Gastroesophageal sphincter (tissue), 3 donors: ENCODE data around the gene CEP152.

Experiments used
- POLR2A ChIP-seq, 2 donors: fragments of 450-650 bp; IDR thresholded peaks; one replicate each; pipeline ENCODE4 v1.6.1; 2017; ENCODE audit warnings: antibody characterized with exemption in 2 of 2, mild to moderate bottlenecking in 2 of 2, moderate library complexity in 1 of 2
- POLR2AphosphoS5 ChIP-seq: sonication (generic); formaldehyde crosslinking; IDR thresholded peaks from one replicate; pipeline ENCODE4 v1.6.1; 2017; ENCODE audit warnings: antibody characterized with exemption
- TF ChIP-seq, protein P1 (sequence below), 4 experiments: fragments of 200-600 bp in 2 of 4; fragments of 450-650 bp in 2 of 4; sonication (generic) in 1 of 4; IDR thresholded peaks; one replicate each; pipeline ENCODE4 v1.5.1; 2017 to 2019; ENCODE audit warnings: antibody characterized with exemption in 4 of 4, mild to moderate bottlenecking in 2 of 4, moderate library complexity in 2 of 4

DNA sequence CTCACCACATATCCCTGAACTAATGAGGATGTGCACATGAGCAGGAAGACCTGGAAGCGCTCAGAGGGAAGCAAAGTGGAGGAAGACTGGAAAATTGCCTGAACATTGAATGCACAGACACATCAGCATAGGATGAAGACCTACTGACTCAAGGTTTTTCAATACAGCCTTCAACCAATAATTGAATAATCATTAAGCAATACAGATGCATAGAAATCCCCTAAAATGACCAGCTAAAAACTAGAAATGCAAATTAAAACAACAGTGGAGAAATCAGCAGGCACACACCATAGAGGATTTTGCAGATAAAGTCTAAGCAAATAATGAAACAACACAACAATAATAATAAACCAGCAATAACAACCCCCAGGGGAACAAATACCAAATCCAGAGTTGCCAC lies 80.4 kb downstream of the CEP152 start:
- TF ChIP-seq POLR2AphosphoS5, result no peak
- TF ChIP-seq, protein P1, sequence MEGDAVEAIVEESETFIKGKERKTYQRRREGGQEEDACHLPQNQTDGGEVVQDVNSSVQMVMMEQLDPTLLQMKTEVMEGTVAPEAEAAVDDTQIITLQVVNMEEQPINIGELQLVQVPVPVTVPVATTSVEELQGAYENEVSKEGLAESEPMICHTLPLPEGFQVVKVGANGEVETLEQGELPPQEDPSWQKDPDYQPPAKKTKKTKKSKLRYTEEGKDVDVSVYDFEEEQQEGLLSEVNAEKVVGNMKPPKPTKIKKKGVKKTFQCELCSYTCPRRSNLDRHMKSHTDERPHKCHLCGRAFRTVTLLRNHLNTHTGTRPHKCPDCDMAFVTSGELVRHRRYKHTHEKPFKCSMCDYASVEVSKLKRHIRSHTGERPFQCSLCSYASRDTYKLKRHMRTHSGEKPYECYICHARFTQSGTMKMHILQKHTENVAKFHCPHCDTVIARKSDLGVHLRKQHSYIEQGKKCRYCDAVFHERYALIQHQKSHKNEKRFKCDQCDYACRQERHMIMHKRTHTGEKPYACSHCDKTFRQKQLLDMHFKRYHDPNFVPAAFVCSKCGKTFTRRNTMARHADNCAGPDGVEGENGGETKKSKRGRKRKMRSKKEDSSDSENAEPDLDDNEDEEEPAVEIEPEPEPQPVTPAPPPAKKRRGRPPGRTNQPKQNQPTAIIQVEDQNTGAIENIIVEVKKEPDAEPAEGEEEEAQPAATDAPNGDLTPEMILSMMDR (IDR thresholded peaks at IDR 0.05), result no peak
- TF ChIP-seq POLR2A (IDR thresholded peaks at IDR 0.05), result no peak
